HG02678 (cell line): ENCODE results near the gene ABCB11.
A peak's percentile ranks its signal among the peaks of the same experiment; 100 is the strongest.
"Not testable (repeated sequence)": the region's sequence is repeated elsewhere in the genome, so short reads cannot be mapped to it uniquely, and the experiment has no call there.

ENCODE experiments used
- ATAC-seq: cut with Tn5 transposase; IDR thresholded peaks from one replicate; pipeline ENCODE4 v1.9.1; 2021; ENCODE audit warnings: mild to moderate bottlenecking, moderate library complexity; ENCODE audit not compliant: unreplicated experiment

ABCB11 gene

GRCh38 chr2:169031202-169031601, at the start of gene ABCB11:
Gene ABCB11, minus strand, starts transcription at chr2:169031324. Its CDS starts 13,199 bp downstream, at chr2:169018125.
- no peak for ATAC-seq

GRCh38 chr2:169080250-169081069, 49.3 kb upstream of the ABCB11 start:
- peak; percentile 73 for ATAC-seq

- no peak for ATAC-seq
These were observed 46.6 kb upstream of the ABCB11 start for GRCh38 chr2:169077674-169078240.

- ATAC-seq, result no peak
These were observed 43.0 kb upstream of the ABCB11 start for GRCh38 chr2:169073963-169074751.

- ATAC-seq, result no peak
These were observed 42.3 kb upstream of the ABCB11 start for GRCh38 chr2:169073211-169073962.

GRCh38 chr2:169072163-169072925, 41.2 kb upstream of the ABCB11 start:
- ATAC-seq, result peak; percentile 42

GRCh38 chr2:169071455-169071854, 40.3 kb upstream of the ABCB11 start:
- ATAC-seq, result no peak

GRCh38 chr2:169069833-169070232, 38.7 kb upstream of the ABCB11 start:
- ATAC-seq, result no peak

- ATAC-seq, result no peak
These were observed 38.2 kb upstream of the ABCB11 start, which contains the start of gene DHRS9 for GRCh38 chr2:169069341-169069740. Gene DHRS9, plus strand, starts transcription at chr2:169069563. Its CDS starts 12,019 bp downstream, at chr2:169081582.

GRCh38 chr2:169066897-169067296, 35.8 kb upstream of the ABCB11 start:
- ATAC-seq, result no peak

- ATAC-seq, result no peak
These were observed 34.9 kb upstream of the ABCB11 start for GRCh38 chr2:169065864-169066517.

GRCh38 chr2:169065422-169065821, 34.3 kb upstream of the ABCB11 start:
- no peak for ATAC-seq

GRCh38 chr2:169064199-169064598, 33.1 kb upstream of the ABCB11 start:
- ATAC-seq, result not testable (repeated sequence)

GRCh38 chr2:169054575-169054974, 23.5 kb upstream of the ABCB11 start:
- not testable (repeated sequence) for ATAC-seq

- ATAC-seq, result no peak
These were observed 19.5 kb upstream of the ABCB11 start for GRCh38 chr2:169050476-169051240.

GRCh38 chr2:169049142-169049541, 18.0 kb upstream of the ABCB11 start:
- ATAC-seq, result no peak

- ATAC-seq, result no peak
These were observed 16.4 kb upstream of the ABCB11 start for GRCh38 chr2:169047256-169048250.
